ENCODE data around the gene DMAC1.

The DMAC1 gene

DNA sequence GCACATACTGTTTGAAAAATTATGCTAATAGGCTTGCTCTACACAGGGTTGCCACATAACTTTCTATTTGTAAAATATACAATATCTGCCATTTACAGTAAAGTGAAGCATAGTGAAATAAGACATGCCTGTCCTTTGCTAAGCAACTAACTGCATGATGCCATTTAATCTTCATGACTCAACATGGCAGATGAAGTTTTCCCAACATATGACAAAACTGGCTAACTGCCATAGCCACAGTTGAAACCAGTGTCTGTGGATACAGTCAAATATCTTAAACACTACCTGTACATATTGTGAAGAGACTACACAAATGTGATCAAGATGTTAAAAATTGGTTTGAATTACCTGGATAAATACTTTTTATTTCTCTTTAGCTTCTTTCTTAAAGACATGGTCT, 3.1 kb upstream of the DMAC1 start:
- no peak overlapping the region for H3K4me3 ChIP-seq (ENCODE audit: low read depth, low read length)
- TF ChIP-seq, protein P1, sequence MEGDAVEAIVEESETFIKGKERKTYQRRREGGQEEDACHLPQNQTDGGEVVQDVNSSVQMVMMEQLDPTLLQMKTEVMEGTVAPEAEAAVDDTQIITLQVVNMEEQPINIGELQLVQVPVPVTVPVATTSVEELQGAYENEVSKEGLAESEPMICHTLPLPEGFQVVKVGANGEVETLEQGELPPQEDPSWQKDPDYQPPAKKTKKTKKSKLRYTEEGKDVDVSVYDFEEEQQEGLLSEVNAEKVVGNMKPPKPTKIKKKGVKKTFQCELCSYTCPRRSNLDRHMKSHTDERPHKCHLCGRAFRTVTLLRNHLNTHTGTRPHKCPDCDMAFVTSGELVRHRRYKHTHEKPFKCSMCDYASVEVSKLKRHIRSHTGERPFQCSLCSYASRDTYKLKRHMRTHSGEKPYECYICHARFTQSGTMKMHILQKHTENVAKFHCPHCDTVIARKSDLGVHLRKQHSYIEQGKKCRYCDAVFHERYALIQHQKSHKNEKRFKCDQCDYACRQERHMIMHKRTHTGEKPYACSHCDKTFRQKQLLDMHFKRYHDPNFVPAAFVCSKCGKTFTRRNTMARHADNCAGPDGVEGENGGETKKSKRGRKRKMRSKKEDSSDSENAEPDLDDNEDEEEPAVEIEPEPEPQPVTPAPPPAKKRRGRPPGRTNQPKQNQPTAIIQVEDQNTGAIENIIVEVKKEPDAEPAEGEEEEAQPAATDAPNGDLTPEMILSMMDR (IDR thresholded peaks at IDR 0.05; ENCODE audit: low read depth, low read length, missing control alignments): no peak
- no peak for DNase-seq (ENCODE audit: low read depth)

DNA sequence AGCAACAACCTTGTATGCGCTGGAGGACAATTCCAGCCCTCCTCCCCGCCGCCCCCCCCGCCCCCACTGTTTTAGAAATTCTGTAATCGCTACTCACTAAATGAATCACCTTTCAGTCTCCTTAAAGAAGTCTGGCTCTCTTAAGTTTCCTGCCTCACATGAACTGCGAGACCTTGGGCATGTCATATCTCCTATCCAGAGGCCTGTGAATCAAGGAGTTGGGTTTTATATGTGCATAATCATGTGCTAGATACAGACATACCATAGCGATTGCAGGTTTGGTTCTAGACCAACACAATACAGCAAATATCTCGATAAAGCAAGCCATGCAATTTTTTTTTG, 337 bp upstream of the DMAC1 start:
- TF ChIP-seq, protein P1 (IDR thresholded peaks at IDR 0.05; ENCODE audit: low read depth, low read length, missing control alignments): no peak
- H3K4me3 ChIP-seq (ENCODE audit: low read depth, low read length): peak overlapping the region; percentile 92
- DNase-seq (ENCODE audit: low read depth): peak; percentile 7

DNA sequence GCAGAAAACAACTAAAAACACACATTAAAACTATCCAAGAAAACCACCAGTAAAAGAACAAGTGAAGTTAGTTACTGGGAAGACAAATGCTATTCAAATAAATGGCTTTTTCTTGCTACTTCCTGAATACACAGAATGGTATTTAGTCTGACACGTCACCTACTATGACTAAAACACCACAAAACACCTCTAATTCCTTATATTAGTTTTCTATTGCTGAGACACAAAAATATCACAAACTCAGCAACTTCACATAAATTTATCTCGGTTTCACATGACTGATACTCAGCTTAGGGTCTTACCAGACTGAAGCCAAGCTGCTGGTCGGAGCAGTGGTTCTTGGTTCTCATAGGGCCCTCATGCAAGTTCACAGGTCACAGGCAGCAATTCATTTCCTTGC, 5.4 kb downstream of the DMAC1 start:
- H3K4me3 ChIP-seq (ENCODE audit: low read depth, low read length): no peak overlapping the region
- TF ChIP-seq, protein P1 (IDR thresholded peaks at IDR 0.05; ENCODE audit: low read depth, low read length, missing control alignments): no peak
- no peak for DNase-seq (ENCODE audit: low read depth)

DNA sequence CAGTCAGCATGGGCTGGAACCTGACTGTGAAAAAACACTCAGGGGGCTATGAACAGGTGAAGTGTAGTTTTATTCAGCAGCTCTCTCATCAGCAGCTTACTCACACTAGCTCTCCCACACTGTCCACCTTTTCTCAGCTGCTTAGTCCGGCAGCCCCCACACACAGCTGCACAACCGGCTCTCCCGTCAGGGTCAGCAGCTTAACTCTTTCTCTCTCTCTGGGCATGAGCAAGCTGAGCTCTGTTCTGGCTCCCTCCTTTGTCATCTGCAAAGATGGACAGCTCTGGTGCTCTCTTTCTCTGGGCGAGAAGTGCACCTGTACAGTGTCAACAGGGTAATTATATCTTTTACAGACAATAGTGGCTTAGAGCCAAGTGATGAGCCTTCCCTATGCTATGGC, 8.2 kb downstream of the DMAC1 start:
- TF ChIP-seq, protein P1 (IDR thresholded peaks at IDR 0.05; ENCODE audit: low read depth, low read length, missing control alignments): no peak
- H3K4me3 ChIP-seq (ENCODE audit: low read depth, low read length): no peak overlapping the region
- no peak for DNase-seq (ENCODE audit: low read depth)

DNA sequence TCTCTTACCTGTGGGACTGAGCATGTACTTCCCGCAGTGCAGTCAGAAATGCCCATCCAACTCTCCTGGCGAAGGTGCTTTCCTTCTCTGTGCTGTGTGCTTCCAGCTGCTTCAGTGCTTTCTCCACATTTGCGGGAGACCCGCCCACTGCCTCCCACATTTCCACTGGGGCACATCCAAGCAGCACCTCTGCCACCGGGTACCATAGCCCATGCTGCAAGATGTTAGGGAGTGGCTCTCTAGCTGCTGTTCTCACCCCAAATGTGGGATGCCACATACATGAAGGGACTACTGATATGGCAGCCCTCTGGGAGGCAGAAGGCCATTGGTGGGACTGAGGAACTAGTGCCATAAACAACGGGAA, 8.8 kb downstream of the DMAC1 start:
- TF ChIP-seq, protein P1 (IDR thresholded peaks at IDR 0.05; ENCODE audit: low read depth, low read length, missing control alignments): no peak
- no peak overlapping the region for H3K4me3 ChIP-seq (ENCODE audit: low read depth, low read length)
- no peak for DNase-seq (ENCODE audit: low read depth)

DNA sequence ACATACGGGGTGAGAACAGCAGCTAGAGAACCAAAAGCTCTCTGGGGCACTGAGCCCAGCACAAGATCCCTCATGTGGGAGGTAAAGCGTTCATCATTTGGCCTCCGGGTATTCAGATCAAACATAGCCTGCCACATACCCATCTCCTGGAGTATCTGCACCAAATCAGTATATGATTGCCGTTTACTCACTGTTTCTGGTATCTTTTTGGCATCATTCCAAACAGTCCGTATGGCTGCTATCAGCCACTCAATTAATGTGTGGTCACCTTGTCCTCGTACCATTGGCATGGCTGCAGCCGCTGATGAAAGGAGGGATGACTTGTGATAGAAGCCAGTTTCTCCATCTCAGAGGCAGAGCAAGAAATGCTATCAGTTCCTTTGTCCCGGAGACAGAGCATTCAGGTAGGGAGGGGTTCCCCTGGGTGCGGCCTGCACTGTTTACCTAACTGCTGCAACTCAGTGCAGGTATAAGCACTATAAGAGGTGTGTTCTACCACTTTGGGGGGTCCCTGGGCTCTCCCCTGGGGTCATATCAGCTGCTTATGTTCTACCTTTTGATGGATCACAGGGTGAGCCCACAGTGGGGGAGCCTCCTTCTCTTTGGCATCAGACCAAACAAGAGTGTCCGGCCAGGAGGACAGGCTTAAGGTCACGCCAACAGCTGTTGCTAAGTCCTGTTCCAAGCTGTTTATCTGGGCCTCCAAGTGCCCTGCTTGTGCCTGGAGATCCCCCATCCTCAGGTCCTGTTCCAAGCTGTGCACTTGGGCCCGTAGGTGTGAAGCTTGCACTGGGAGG, 9.4 kb downstream of the DMAC1 start:
- no peak overlapping the region for H3K4me3 ChIP-seq (ENCODE audit: low read depth, low read length)
- DNase-seq (ENCODE audit: low read depth): no peak
- TF ChIP-seq, protein P1 (IDR thresholded peaks at IDR 0.05; ENCODE audit: low read depth, low read length, missing control alignments): no peak

DNA sequence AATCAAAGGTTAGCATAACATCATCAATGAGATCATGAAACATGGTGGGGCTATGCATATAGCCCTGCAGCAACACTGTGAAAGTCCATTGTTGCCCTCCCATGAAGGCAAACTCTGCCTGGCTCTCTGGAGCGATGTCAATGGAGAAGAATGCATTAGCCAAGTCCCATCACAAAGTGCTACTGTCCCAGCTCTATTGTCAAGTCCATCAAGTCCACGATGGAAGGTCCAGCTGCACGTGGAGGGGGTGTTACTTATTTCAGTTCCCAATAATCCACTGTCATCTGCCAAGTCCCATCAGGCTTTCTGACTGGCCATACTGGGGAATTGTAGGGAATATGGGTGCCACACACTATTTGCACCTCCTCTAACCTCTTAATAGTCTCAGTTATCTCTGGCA, 10.8 kb downstream of the DMAC1 start:
- no peak overlapping the region for H3K4me3 ChIP-seq (ENCODE audit: low read depth, low read length)
- TF ChIP-seq, protein P1 (IDR thresholded peaks at IDR 0.05; ENCODE audit: low read depth, low read length, missing control alignments): no peak

More for the DNA sequence above, 10.8 kb downstream of the DMAC1 start:
- no peak for DNase-seq (ENCODE audit: low read depth)
